Measurements from ENCODE around the gene POLE2.
"Not testable (repeated sequence)": the region's sequence is repeated elsewhere in the genome, so short reads cannot be mapped to it uniquely, and the experiment has no call there.

Gene POLE2

GRCh38 chr14:49619273-49619672 is 68.7 kb downstream of the POLE2 start:
- DNase-seq (ENCODE audit: low spot score): not testable (repeated sequence)

- DNase-seq (ENCODE audit: low spot score): no peak
These were observed 70.0 kb downstream of the POLE2 start for GRCh38 chr14:49617852-49618519.

- no peak for DNase-seq (ENCODE audit: low spot score)
These were observed 72.2 kb downstream of the POLE2 start for GRCh38 chr14:49615776-49616175.

GRCh38 chr14:49614196-49614595 is 73.8 kb downstream of the POLE2 start:
- no peak for DNase-seq (ENCODE audit: low spot score)

- no peak for DNase-seq (ENCODE audit: low spot score)
These were observed 75.3 kb downstream of the POLE2 start for GRCh38 chr14:49612671-49613070.

GRCh38 chr14:49612251-49612650 is 75.8 kb downstream of the POLE2 start:
- DNase-seq (ENCODE audit: low spot score): no peak

GRCh38 chr14:49607583-49607982 is 80.4 kb downstream of the POLE2 start:
- DNase-seq (ENCODE audit: low spot score): no peak

GRCh38 chr14:49598485-49599300 is 89.3 kb downstream of the POLE2 start, which contains the start of gene LRR1:
Gene LRR1, plus strand, starts transcription at chr14:49598940. Its CDS starts 81 bp downstream, at chr14:49599021.
- DNase-seq (ENCODE audit: low spot score): peak; percentile 80

GRCh38 chr14:49598189-49598484 is 89.9 kb downstream of the POLE2 start:
- peak; percentile 11 for DNase-seq (ENCODE audit: low spot score)

- DNase-seq (ENCODE audit: low spot score): no peak
These were observed 93.5 kb downstream of the POLE2 start for GRCh38 chr14:49594347-49595091.

Measured in CD4-positive, alpha-beta T cell treated with Interleukin-6 at 100 ng/mL for 8 hours (primary cell).